ENCODE data around the gene PTGS2.

PTGS2 gene

GRCh38 chr1:186682736-186683135, 2.5 kb upstream of the PTGS2 start:
- H4K8ac ChIP-seq (ENCODE audit: low read depth, low read length) = no peak overlapping the region
- H2AK5ac ChIP-seq (ENCODE audit: low read length) = no peak overlapping the region
- no peak overlapping the region for H4K12ac ChIP-seq (ENCODE audit: low read depth, low read length)
- H4K91ac ChIP-seq (ENCODE audit: low read depth, low read length) = no peak overlapping the region
- no peak overlapping the region for H3K4me2 ChIP-seq (ENCODE audit: low read length)
- H3K23ac ChIP-seq (ENCODE audit: low read length) = no peak overlapping the region
- H3K9me3 ChIP-seq (ENCODE audit: insufficient read depth, low read depth, low read length) = no peaks in the 10 kb centered on the region
- H3K79me1 ChIP-seq (ENCODE audit: low read length) = peaks cover 5% of the 10 kb centered on the region
- WGBS (ENCODE audit: extremely low coverage, insufficient coverage, insufficient read length) = no CpG with 5 or more reads among the region's 1 CpG
- no peak overlapping the region for H3K18ac ChIP-seq (ENCODE audit: low read length)
- no peaks in the 10 kb centered on the region for H3K4me1 ChIP-seq (ENCODE audit: control insufficient read depth in 1 of 2, insufficient read depth in 2 of 2, low read length in 2 of 2)
- H3K36me3 ChIP-seq (ENCODE audit: control insufficient read depth in 1 of 2, insufficient read depth in 2 of 2, low read length in 2 of 2) = no peaks in the 10 kb centered on the region
- no peak overlapping the region for H3K14ac ChIP-seq (ENCODE audit: low read length)
- H3K79me2 ChIP-seq (ENCODE audit: control insufficient read depth, insufficient read depth, low read length, poor library complexity) = peaks cover 4% of the 10 kb centered on the region
- no peak overlapping the region for H3K4ac ChIP-seq (ENCODE audit: low read depth, low read length)
- H3K27me3 ChIP-seq (ENCODE audit: insufficient read depth, low read length) = no peaks in the 10 kb centered on the region
- H2BK5ac ChIP-seq (ENCODE audit: low read depth, low read length, poor library complexity) = no peak overlapping the region
- no peak overlapping the region for H3K4me3 ChIP-seq (ENCODE audit: low read depth, low read length)
- H3K9ac ChIP-seq (ENCODE audit: low read length) = no peak overlapping the region
- H3K27ac ChIP-seq (ENCODE audit: low read depth, low read length) = no peak overlapping the region
- H2AFZ ChIP-seq (ENCODE audit: insufficient read depth, low read length, poor library complexity) = no peak overlapping the region
- H2BK12ac ChIP-seq (ENCODE audit: low read length) = no peak overlapping the region
- peak in 1 of 2 donors; percentile 21 for DNase-seq
- no peak overlapping the region for H2BK120ac ChIP-seq (ENCODE audit: insufficient read depth, low read length, poor library complexity)

GRCh38 chr1:186681801-186682200, 1.6 kb upstream of the PTGS2 start:
- no peak overlapping the region for H4K12ac ChIP-seq (ENCODE audit: low read depth, low read length)
- no peak overlapping the region for H3K14ac ChIP-seq (ENCODE audit: low read length)
- no peak overlapping the region for H2AFZ ChIP-seq (ENCODE audit: insufficient read depth, low read length, poor library complexity)
- H3K27ac ChIP-seq (ENCODE audit: low read depth, low read length) = no peak overlapping the region
- no peaks in the 10 kb centered on the region for H3K9me3 ChIP-seq (ENCODE audit: insufficient read depth, low read depth, low read length)
- no peak overlapping the region for H3K4me2 ChIP-seq (ENCODE audit: low read length)
- H3K9ac ChIP-seq (ENCODE audit: low read length) = no peak overlapping the region
- H3K23ac ChIP-seq (ENCODE audit: low read length) = no peak overlapping the region
- no peak overlapping the region for H3K4me3 ChIP-seq (ENCODE audit: low read depth, low read length)
- no peak overlapping the region for H3K4ac ChIP-seq (ENCODE audit: low read depth, low read length)
- peaks cover 0 to 2% of the 10 kb centered on the region in 2 experiments for H3K36me3 ChIP-seq (ENCODE audit: control insufficient read depth in 1 of 2, insufficient read depth in 2 of 2, low read length in 2 of 2)
- H2BK120ac ChIP-seq (ENCODE audit: insufficient read depth, low read length, poor library complexity) = no peak overlapping the region
- H2AK5ac ChIP-seq (ENCODE audit: low read length) = no peak overlapping the region
- no peak overlapping the region for H3K18ac ChIP-seq (ENCODE audit: low read length)
- no peak for DNase-seq
- no peak overlapping the region for H4K91ac ChIP-seq (ENCODE audit: low read depth, low read length)
- no peaks in the 10 kb centered on the region for H3K4me1 ChIP-seq (ENCODE audit: control insufficient read depth in 1 of 2, insufficient read depth in 2 of 2, low read length in 2 of 2)
- H2BK12ac ChIP-seq (ENCODE audit: low read length) = no peak overlapping the region
- no CpG with 5 or more reads among the region's 2 CpGs for WGBS (ENCODE audit: extremely low coverage, insufficient coverage, insufficient read length)
- no peak overlapping the region for H2BK5ac ChIP-seq (ENCODE audit: low read depth, low read length, poor library complexity)
- H4K8ac ChIP-seq (ENCODE audit: low read depth, low read length) = no peak overlapping the region
- H3K79me1 ChIP-seq (ENCODE audit: low read length) = peaks cover 5% of the 10 kb centered on the region
- peaks cover 4% of the 10 kb centered on the region for H3K79me2 ChIP-seq (ENCODE audit: control insufficient read depth, insufficient read depth, low read length, poor library complexity)
- no peaks in the 10 kb centered on the region for H3K27me3 ChIP-seq (ENCODE audit: insufficient read depth, low read length)

GRCh38 chr1:186681121-186681520, 898 bp upstream of the PTGS2 start:
- Histone ChIP-seq H2BK120ac (ENCODE audit: insufficient read depth, low read length, poor library complexity) (peak overlapping the region; percentile 60), H4K12ac (ENCODE audit: low read depth, low read length) (no peak overlapping the region), H3K18ac (ENCODE audit: low read length) (no peak overlapping the region), H3K79me2 (ENCODE audit: control insufficient read depth, insufficient read depth, low read length, poor library complexity) (peaks cover 4% of the 10 kb centered on the region), H3K4ac (ENCODE audit: low read depth, low read length) (no peak overlapping the region), H2BK5ac (ENCODE audit: low read depth, low read length, poor library complexity) (peak overlapping the region; percentile 9), H3K4me3 (ENCODE audit: low read depth, low read length) (no peak overlapping the region), H3K9me3 (ENCODE audit: insufficient read depth, low read depth, low read length) (no peaks in the 10 kb centered on the region), H2AK5ac (ENCODE audit: low read length) (no peak overlapping the region), H3K4me1 (ENCODE audit: control insufficient read depth in 1 of 2, insufficient read depth in 2 of 2, low read length in 2 of 2) (no peaks in the 10 kb centered on the region), H3K27me3 (ENCODE audit: insufficient read depth, low read length) (no peaks in the 10 kb centered on the region), H3K14ac (ENCODE audit: low read length) (no peak overlapping the region), H3K23ac (ENCODE audit: low read length) (no peak overlapping the region), H3K9ac (ENCODE audit: low read length) (peak overlapping the region; percentile 68), H3K79me1 (ENCODE audit: low read length) (peaks cover 5% of the 10 kb centered on the region), H2AFZ (ENCODE audit: insufficient read depth, low read length, poor library complexity) (peak overlapping the region; percentile 25), H3K27ac (ENCODE audit: low read depth, low read length) (peak overlapping the region; percentile 86), H3K36me3 (ENCODE audit: control insufficient read depth in 1 of 2, insufficient read depth in 2 of 2, low read length in 2 of 2) (peaks cover 0 to 4% of the 10 kb centered on the region in 2 experiments), H3K4me2 (ENCODE audit: low read length) (peak overlapping the region; percentile 82), H2BK12ac (ENCODE audit: low read length) (no peak overlapping the region), H4K91ac (ENCODE audit: low read depth, low read length) (no peak overlapping the region), H4K8ac (ENCODE audit: low read depth, low read length) (peak overlapping the region; percentile 54)
- no CpG with 5 or more reads among the region's 9 CpGs for WGBS (ENCODE audit: extremely low coverage, insufficient coverage, insufficient read length)
- DNase-seq = no peak

GRCh38 chr1:186679924-186680244, 339 bp downstream of the PTGS2 start:
- no CpG with 5 or more reads among the region's 15 CpGs for WGBS (ENCODE audit: extremely low coverage, insufficient coverage, insufficient read length)
- H3K18ac ChIP-seq (ENCODE audit: low read length) = no peak overlapping the region
- no peak overlapping the region for H2AK5ac ChIP-seq (ENCODE audit: low read length)
- no peak overlapping the region for H3K14ac ChIP-seq (ENCODE audit: low read length)
- peak overlapping the region; percentile 38 for H3K9ac ChIP-seq (ENCODE audit: low read length)
- H2BK120ac ChIP-seq (ENCODE audit: insufficient read depth, low read length, poor library complexity) = peak overlapping the region; percentile 30
- peaks cover 5% of the 10 kb centered on the region for H3K79me1 ChIP-seq (ENCODE audit: low read length)
- peaks cover 4% of the 10 kb centered on the region for H3K79me2 ChIP-seq (ENCODE audit: control insufficient read depth, insufficient read depth, low read length, poor library complexity)
- no peaks in the 10 kb centered on the region for H3K4me1 ChIP-seq (ENCODE audit: control insufficient read depth in 1 of 2, insufficient read depth in 2 of 2, low read length in 2 of 2)
- H3K4ac ChIP-seq (ENCODE audit: low read depth, low read length) = no peak overlapping the region
- no peak overlapping the region for H4K91ac ChIP-seq (ENCODE audit: low read depth, low read length)
- H3K4me2 ChIP-seq (ENCODE audit: low read length) = peak overlapping the region; percentile 82
- H4K8ac ChIP-seq (ENCODE audit: low read depth, low read length) = peak overlapping the region; percentile 48
- no peak overlapping the region for H2BK5ac ChIP-seq (ENCODE audit: low read depth, low read length, poor library complexity)
- no peak overlapping the region for H4K12ac ChIP-seq (ENCODE audit: low read depth, low read length)
- H2BK12ac ChIP-seq (ENCODE audit: low read length) = no peak overlapping the region
- no peaks in the 10 kb centered on the region for H3K9me3 ChIP-seq (ENCODE audit: insufficient read depth, low read depth, low read length)
- H3K27me3 ChIP-seq (ENCODE audit: insufficient read depth, low read length) = no peaks in the 10 kb centered on the region
- H3K36me3 ChIP-seq (ENCODE audit: control insufficient read depth in 1 of 2, insufficient read depth in 2 of 2, low read length in 2 of 2) = peaks cover 2 to 5% of the 10 kb centered on the region in 2 experiments
- peak overlapping the region; percentile 86 for H3K27ac ChIP-seq (ENCODE audit: low read depth, low read length)
- no peak for DNase-seq
- H3K4me3 ChIP-seq (ENCODE audit: low read depth, low read length) = peak overlapping the region; percentile 80
- H3K23ac ChIP-seq (ENCODE audit: low read length) = no peak overlapping the region
- peak overlapping the region; percentile 66 for H2AFZ ChIP-seq (ENCODE audit: insufficient read depth, low read length, poor library complexity)
